GM18951 (cell line): Measurements from ENCODE around the gene AWAT2.
"Not testable (repeated sequence)": the region's sequence is repeated elsewhere in the genome, so short reads cannot be mapped to it uniquely, and the experiment has no call there.

Experiments used
- POLR2A ChIP-seq: IDR thresholded peaks from 4 replicates; pipeline ENCODE4 v1.6.1; 2011; ENCODE audit warnings: mild to moderate bottlenecking; ENCODE audit not compliant: insufficient read length, insufficient read depth; ENCODE audit errors: extremely low read depth
- in situ Hi-C: fragments of 300-500 bp; cut with MboI; formaldehyde crosslinking; loops from one replicate; pipeline ENCODE4 v1.12.0; 2022; ENCODE audit warnings: low sequenced_read_pairs, mixed read lengths, inconsistent platforms; ENCODE audit not compliant: unreplicated experiment

Gene AWAT2

GRCh38 chrX:70001269-70001668 lies 48.5 kb downstream of the AWAT2 start:
- in situ Hi-C loops = no loop called here
- no peak for TF ChIP-seq POLR2A

GRCh38 chrX:69998299-69998698 lies 51.4 kb downstream of the AWAT2 start:
- in situ Hi-C loops = not testable (repeated sequence)

DNA sequence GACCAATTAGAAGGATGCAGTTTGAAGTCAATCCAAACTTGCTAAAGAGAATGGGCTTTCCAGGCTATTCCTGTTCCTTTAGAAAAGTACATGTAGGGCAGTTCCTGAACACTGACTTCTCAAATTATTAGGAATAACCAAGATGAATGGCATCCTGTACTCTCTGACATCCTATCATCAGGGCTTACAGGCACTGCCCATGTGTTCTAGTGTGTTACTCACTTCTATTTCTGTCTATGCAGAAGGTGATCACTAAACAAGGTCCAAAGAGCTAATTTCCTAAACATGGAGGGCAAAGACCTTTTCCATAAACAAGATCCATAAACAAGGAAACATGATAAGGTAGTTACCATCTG lies 53.6 kb downstream of the AWAT2 start:
- in situ Hi-C loops = no loop called here
- TF ChIP-seq POLR2A = no peak

DNA sequence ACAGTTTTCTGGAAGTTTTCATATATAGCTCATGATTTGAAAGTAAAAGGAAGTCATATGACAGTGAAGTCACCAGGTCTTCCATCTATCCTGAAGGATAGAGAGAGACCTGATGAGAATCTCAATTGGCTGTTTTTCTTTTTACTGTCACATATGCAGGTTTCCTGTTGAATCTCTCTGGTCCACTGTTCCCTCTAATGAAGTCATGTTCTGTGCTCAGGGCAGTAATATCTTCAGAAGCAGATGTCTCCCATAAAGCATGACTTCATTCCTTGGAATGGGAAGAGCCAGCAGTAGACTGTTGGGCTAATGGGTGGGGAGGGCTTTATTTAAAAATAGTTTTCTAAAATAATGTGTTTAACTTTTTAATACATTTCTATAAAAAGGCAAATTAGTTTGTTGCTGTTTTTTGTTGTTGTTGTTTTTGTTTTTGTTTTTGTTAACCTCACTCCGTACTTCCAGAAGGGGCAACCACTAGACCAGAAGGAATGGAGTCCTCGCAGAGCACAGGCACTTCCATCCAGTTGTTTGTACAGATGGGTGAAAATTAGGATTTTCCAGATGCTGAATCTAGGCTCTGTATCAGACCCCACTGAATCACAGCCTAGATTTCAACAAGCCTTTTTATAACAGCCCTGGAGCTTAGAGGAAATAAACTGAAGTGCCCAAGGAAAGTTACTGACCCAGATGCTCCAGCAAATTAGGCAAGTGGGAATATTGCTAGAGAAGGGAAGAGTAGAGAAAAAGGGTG lies 54.2 kb downstream of the AWAT2 start:
- in situ Hi-C loops = no loop called here

GRCh38 chrX:69993494-69993893 lies 56.2 kb downstream of the AWAT2 start:
- in situ Hi-C loops = no loop called here
- no peak for TF ChIP-seq POLR2A

More for the DNA sequence above, 54.2 kb downstream of the AWAT2 start:
- TF ChIP-seq POLR2A = no peak

GRCh38 chrX:69991685-69992084 lies 58.1 kb downstream of the AWAT2 start:
- no peak for TF ChIP-seq POLR2A
- in situ Hi-C loops = no loop called here
